ENCODE measurements around the gene MDC1. TPM values are rescaled to one million over a fixed set of nuclear protein-coding genes. Genes with fewer than 3 reads are reported as not detected.

Gene MDC1
- total RNA-seq, 1 experiment from 2014 or later, result 95.9 TPM

- TF ChIP-seq ERG (CRISPR knock-in tag; IDR thresholded peaks at IDR 0.05) (no peak), ATF2 (CRISPR knock-in tag; IDR thresholded peaks at IDR 0.05; ENCODE audit: borderline replicate concordance, low read depth) (no peak)
These were observed 25.4 kb upstream of the MDC1 start, which contains the start of gene FLOT1 (continued) for GRCh38 chr6:30742316-30743098.

GRCh38 chr6:30741789-30742315, 24.8 kb upstream of the MDC1 start:
- Mint-ChIP-seq H3K27ac (peak overlapping the region; percentile 89), H3K4me3 (peak overlapping the region; percentile 98), H3K9me3 (no peaks in the 10 kb centered on the region), H3K4me1 (peaks cover 25% of the 10 kb centered on the region), H3K36me3 (peaks cover 54% of the 10 kb centered on the region), H3K27me3 (ENCODE audit: low read depth) (peaks cover 5% of the 10 kb centered on the region; the same call in 1 of the 2 replicates)
- CTCF ChIA-PET, result interaction anchor here (0.6 to 2.8 kb wide), 6 partner anchors 11 to 88 kb away, joined by 3 to 13 read pairs (median 4); no protein-coding TSS in a partner anchor
- POLR2A ChIA-PET, result interaction anchor here (0.6 to 0.8 kb wide), 3 partner anchors 10 to 127 kb away, joined by 5 read pairs; no protein-coding TSS in a partner anchor
- DNase-seq (ENCODE audit: low spot score), result no peak
- TF ChIP-seq ARID4B (CRISPR knock-in tag; IDR thresholded peaks at IDR 0.05; ENCODE audit: borderline replicate concordance), result 0 out of 2 replicates have a peak, but pooled peaks have one; percentile 39
- TF ChIP-seq MAX (CRISPR knock-in tag; IDR thresholded peaks at IDR 0.05), result peak; percentile 17; the same call in 1 of the 2 replicates
- TF ChIP-seq SMAD4 (CRISPR knock-in tag; IDR thresholded peaks at IDR 0.05), result no peak
- TF ChIP-seq PRDM15 (CRISPR knock-in tag; IDR thresholded peaks at IDR 0.05), result 0 out of 2 replicates have a peak, but pooled peaks have one; percentile 11
- 0 out of 2 replicates have a peak, but pooled peaks have one; percentile 5 for TF ChIP-seq CDX4 (CRISPR knock-in tag; IDR thresholded peaks at IDR 0.05; ENCODE audit: borderline replicate concordance)
- no peak for ATAC-seq
